CD4-positive, alpha-beta T cell treated with Interleukin-6 for 4 hours (primary cell): ENCODE results near the gene C1QC.
A peak's percentile ranks its signal among the peaks of the same experiment; 100 is the strongest.

ENCODE experiments used
- DNase-seq: peaks from one replicate; pipeline ENCODE4 v3.0.0-alpha.2; 2020; ENCODE audit warnings: mixed read lengths

The C1QC gene

DNA sequence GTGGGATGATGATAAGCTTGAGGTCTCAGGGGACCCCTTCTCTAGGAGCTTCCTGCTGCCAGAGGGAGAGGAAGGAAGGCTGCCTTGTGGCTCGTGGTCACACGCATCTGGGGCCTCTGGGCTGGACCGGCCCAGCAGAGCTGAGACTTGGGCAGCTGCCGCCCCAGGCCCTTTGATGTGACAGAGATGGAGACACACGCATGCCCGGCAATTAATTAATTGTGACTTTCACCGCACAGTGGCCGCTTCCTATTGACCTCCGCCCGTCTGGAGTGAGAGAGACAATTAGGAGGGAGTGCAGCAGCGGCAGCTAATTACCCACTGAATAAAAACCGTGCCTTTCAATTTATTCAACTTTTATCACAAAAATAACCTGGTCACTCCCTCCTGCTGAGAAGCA, 23.6 kb upstream of the C1QC start:
- DNase-seq = no peak

DNA sequence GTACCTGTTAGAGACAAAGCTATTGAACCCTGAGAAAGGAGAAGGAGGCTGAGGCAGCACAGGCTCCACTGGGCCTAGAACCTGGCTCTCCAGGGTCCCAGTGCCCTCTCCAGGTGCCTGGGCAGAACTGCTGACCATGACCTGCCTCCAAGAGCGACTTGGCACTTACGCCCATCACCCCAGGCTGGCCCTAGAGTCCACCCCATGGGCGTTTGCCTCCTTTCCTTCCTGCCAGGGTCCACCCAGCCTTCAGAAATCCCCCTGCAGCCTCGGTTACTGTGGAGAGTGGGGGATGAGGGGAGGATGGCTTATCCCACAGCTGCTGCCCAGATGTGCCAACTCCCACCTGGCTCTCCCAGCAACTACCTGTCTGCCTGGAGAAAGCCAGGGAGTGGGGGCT, 21.7 kb upstream of the C1QC start:
- DNase-seq = no peak

DNA sequence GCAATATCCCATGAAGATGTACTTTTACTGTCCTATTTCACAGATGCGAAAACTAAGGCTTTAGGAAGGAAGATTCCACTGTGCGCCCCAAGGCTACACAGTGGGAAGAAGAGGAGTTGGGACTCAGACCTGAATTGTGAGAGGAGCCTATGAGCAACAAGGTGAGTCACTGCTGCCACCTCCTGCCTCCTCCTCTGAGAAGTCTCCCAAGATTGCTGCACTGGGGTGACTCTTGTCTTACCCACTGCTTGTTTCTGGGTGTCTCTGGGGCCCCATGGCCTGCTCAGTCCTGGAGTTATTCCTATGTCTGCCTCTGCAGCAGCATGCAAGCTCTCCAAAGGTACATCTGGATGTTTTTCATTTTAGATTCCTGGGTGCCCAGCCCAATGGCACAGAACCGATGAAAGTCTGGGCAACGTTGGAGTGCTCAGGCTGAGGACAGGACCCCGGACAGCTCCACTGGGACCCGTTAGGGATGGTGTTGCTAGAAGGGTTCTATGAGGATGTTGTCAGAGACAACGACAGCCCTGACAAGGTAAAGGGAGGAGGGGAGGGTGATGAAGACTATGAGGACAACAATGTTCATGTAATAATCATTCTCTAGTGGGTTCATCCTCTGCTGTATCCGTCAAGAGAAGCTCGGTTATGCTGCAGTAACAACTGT, 18.0 kb upstream of the C1QC start:
- DNase-seq = no peak

DNA sequence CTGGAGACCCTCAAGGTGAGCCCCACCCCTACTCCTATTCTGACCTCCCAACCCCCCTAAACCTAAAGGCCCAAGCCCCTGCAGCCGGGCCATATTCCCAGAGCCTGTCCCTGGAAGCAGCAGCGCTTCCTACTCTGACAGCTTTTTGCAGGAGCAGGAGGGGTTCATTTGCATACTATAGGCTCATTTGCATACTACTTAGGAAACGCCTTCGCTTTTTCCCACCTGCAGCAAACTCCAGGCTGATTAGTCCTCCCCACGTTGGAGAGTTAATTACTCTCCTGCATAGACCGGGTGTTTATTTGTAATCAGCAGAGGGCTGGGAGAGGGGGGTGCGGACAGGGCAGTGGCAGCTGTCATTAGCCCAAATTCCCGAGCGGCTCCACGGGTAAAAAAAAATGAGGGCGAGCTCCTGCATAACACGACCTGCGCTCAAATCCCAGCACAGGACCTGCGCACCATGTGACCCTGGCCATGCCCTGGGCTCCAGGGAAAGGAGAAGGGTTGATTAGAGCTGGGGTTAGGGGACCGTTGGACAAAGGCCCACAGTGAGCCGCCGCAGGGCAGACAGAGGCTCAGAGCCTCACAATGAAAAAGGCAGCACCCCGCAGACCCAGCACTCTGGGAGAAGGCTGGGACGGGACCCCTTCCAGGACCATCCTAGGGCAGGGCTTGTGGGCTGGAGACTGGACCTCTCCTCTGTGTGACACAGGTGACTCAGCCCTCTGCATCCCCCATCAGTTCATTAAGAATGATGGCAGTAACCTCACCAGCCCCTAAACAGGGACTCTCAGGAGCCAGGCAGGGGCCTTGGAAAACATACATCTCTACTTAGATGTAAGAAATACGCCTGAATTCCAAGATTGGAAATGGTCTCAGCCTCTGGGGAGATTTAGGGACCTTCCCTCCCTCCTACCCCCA, 16.9 kb upstream of the C1QC start:
- DNase-seq = no peak

DNA sequence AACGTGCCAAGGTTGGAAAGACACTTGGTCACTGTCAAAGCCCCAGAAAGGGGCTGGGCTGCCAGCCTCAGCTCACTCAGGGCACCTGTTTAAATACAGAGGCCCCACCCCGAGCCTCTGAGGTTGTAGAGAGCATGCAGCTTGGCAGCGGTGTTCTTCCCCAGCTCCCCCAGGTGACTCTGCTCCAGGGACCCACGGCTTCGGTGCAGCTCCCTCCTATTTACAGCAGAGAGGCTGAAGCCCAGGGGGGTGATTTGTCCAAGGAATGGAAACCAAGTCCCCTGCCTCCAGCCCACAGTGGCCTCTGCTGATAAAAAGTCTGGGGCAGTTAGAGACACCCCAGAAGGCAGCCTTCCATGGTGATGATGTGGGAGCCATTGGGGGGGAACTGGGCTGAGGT, 16.1 kb upstream of the C1QC start:
- no peak for DNase-seq

DNA sequence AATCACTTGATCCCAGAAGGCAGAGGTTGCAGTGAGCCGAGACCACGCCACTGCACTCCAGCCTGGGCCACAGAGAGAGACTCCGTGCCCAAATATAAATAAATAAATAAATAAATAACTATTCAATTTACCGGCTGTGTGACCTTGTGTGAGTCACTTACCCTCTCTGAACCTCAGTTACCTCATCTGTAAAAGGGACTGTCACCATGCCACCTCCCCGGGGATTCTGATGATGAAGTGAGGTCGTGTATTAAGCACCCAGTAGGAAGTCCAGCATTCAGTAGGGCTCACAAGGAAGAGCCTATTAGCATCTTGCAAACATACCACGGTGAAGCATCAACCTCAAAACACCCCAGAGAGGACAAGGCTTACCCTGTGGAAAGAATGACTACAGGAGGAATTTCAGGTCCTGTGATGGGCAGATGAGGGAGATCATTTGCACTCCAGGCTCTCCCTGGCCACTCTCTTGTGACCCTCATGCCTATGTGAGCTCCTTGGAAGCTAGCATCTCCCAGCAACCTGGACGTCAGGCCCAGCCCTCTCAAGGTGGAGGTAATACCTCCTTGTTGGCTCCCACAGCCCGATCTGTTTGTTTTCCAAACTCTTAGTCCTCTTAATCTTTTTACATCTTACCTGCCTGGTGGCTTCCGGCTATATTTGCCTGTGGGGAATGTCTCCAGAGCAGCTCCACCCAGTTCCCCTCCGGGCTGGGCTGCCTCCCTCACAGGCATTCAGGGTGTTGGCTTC, 14.6 kb upstream of the C1QC start:
- DNase-seq = no peak

DNA sequence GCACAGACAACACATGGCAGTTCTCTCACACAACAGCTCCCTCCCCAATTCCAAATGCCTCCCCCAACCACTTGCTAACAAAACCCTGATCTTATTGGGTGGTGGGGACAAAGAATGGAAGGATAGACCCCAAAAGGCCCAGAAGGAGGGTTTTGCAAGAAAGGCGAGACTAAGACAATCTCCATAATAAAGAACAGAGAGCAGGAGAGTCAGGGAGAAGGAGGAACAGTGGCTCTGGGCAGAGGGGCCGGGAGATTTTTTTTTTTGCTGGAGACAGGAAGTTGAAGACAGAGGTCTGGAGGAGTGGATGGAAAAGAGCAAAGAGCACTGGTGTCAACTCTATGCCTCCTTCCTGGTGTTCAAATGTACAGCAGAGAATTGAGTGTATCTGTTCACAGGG, 13.5 kb upstream of the C1QC start:
- no peak for DNase-seq

DNA sequence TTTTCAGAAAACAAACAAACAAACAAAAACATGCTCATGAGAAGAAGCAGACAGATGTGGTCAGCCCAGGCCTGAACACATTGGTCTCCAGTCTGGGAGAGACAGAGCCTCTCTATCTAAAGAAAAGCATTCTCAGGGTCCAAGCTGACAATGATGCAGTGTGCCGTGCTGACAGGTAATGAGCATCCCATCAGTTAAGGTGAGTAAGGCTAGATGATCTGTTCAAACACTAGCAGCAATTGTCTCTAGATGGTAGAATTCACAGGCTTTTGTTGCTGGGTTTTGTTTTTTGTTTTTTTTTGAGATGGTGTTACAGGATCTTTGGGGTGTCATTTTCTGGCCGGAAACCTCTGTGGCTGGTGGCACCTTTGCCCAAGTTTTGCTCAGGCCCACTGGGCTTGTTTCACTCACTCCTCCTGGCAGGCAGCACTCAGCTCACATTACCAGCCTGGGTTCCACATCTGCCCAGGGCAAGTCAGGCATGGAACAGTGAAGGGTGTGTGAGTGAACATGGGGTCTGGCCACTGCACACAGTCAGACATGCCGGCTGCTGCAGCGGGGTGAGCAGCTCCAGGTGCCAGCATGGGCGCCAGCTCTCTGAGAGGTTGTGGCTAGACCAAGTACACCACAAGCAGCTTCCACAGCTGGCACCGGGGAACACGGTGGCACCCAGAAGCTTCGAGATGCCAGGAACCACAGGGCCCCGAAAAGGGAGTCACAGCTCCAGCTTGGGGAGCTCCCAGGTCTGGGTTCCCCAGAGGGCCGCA, 9.6 kb upstream of the C1QC start:
- DNase-seq = no peak

DNA sequence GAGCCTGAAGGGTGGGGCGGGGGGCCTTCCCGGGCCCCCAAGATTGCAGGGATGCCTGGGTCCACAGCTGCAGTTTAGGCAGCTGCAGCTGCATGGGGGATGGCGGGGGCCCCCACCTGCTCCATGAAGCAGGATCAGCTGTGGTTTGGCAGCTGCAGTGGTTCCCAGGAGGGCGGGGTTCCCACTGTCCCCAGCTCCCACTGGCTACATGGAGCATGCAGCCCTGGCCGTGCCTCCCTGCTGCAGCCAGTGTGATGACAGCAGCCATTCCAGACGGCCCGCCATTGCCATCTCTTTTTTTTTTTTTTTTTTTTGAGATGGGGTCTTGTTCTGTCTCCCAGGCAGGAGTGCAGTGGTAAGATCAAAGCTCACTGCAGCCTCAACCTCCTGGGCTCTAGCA, 8.0 kb upstream of the C1QC start:
- DNase-seq = no peak

DNA sequence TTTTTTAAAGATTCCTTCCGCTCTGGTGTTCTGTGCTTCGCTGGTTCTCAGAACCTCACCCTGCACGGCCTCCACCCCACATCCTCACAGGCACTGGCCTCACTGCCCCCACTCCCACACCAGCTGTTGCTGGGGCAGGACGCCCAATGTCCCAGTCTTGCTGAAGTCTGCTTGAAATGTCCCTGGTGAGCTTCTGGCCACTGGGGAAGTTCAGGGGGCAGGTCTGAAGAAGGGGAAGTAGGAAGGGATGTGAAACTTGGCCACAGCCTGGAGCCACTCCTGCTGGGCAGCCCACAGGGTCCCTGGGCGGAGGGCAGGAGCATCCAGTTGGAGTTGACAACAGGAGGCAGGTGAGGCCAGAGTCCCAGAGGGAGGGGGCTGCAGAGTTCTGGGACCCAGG, 7.1 kb upstream of the C1QC start, which contains the start of gene C1QA:
Gene C1QA (plus strand): TSS at position 276 of the 400 bp plus-strand sequence. CDS start 989 bp downstream, outside the sequence.
- DNase-seq = no peak

DNA sequence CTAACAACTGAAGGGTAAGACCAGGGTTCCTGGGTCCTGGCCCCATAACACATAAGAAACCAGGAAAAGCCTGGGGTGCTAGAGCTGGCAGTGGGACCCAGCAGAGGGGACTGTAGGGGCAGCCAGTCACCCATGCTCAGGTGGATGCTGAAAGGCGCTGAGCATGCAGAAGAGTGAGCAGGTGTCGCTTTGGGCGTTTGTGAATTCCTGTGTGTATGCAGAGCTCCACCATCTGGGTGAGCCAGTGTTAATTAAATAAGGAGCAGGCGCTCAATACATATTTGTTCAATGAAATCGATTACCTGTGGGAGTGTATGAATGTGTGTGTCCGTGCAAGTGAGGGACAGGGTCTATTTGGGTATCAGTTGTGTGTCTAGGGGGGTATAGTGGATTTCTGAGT, 6.5 kb upstream of the C1QC start:
- no peak for DNase-seq

DNA sequence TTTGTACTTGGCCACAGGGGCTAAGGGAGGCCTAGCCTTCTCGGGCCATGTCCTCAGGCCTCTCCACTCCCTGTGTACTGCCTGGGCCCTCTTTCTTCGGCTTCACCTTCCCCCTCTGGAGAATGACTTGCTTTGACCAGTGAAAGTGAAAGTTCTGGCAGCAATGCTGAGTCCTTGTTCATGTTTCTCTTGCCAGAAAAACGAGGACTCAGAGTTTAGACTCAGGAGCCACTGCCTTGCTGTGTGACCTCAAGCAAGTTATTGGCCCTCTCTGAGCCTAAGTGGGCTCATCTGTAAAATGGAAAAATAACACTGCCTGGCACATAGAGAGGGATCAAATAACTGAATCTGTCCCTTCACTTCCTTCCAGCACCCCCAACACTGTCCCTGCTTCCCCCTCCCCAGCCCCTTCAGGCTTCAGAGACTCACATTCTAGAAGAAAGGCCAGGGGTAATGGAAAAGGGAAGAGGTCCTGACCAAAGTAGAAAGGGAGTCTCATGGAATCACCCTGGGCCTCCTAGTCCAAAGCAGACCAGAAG, 5.5 kb upstream of the C1QC start:
- no peak for DNase-seq

DNA sequence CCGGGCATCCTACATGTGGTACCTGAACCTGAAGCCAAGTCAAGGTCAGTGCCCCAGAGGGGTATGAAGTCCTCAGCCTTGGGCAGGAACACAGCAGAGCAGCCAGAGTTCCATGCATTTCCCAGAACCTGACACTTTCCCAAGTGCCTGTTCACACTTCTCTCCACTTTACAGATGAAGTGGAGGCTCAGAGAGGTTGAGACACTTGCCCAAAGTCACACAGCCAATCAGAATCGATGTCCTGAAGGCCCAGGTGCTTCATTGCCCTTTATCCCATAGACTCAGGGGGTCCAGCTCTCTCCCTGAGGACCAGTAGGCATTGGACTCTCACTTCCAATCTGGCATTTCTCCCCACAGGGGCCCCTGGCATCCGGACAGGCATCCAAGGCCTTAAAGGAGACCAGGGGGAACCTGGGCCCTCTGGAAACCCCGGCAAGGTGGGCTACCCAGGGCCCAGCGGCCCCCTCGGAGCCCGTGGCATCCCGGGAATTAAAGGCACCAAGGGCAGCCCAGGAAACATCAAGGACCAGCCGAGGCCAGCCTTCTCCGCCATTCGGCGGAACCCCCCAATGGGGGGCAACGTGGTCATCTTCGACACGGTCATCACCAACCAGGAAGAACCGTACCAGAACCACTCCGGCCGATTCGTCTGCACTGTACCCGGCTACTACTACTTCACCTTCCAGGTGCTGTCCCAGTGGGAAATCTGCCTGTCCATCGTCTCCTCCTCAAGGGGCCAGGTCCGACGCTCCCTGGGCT, 4.8 kb upstream of the C1QC start:
- no peak for DNase-seq

DNA sequence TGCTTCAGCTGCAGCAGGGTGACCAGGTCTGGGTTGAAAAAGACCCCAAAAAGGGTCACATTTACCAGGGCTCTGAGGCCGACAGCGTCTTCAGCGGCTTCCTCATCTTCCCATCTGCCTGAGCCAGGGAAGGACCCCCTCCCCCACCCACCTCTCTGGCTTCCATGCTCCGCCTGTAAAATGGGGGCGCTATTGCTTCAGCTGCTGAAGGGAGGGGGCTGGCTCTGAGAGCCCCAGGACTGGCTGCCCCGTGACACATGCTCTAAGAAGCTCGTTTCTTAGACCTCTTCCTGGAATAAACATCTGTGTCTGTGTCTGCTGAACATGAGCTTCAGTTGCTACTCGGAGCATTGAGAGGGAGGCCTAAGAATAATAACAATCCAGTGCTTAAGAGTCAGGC, 4.1 kb upstream of the C1QC start:
- DNase-seq = no peak

DNA sequence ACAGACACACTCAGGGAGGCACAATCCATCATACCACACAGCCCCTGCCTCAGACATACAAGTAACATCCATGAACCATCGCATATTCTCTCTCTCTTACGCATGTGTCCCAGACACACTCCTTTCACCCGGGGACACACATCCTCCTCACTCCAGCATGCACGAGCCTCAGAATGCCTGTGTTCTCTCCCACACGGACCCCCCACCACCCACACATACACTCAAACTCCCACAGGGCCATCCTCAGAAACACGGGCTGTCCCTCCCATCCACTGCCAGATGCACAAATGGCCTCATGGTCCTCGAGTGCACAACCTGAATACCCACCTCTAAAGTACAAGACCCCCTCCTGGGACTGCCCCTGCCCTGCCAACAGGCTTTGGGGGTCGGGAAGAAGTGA, 2.2 kb upstream of the C1QC start:
- DNase-seq = no peak

DNA sequence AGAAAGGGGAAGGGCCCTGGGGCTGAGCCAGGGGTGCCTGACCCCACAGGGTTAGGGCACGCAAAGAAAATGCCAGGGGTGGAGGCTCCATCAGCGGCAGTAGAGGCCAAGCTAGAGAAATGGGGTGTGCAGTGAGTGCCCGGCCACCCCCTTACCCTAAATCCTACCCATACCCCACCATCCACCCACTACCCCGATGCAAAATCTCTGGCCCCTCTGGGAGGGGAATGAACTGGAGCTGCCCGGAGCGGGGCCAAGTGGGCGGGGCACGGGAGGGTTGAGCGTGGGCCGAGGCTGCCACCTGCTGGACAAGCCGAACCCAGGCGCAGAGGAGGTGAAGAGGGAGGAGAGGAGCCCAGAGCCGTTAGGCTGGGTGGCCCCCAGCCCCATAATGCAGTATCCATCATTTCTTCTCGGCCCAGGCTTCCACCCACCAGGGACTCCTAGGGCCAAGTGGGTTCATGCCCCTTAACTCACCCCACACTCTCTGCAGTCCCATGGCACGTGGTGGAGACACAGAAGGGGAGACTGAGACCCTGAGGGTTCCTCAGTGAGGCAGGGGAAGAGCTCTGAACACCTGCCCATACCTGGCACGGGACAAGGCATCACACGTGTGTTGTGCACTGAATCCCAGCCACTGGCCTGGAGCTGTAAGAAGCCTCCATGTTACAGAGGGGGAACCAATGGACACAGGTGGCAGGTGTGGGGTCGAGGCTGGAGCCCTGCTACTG, 1.4 kb upstream of the C1QC start:
- peak; percentile 73 for DNase-seq

DNA sequence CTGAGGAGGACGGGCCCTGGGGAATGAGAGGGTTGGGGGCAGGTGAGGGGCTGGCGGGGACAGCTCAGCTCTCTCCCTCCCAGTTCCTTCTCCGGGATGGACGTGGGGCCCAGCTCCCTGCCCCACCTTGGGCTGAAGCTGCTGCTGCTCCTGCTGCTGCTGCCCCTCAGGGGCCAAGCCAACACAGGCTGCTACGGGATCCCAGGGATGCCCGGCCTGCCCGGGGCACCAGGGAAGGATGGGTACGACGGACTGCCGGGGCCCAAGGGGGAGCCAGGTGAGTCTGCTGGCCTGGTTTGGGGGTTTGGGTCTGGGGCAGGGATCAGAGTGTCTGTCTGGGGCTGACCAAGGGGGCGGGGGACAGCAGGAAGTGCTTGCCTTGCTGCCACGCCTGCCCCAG, 495 bp downstream of the C1QC start:
- DNase-seq = no peak

DNA sequence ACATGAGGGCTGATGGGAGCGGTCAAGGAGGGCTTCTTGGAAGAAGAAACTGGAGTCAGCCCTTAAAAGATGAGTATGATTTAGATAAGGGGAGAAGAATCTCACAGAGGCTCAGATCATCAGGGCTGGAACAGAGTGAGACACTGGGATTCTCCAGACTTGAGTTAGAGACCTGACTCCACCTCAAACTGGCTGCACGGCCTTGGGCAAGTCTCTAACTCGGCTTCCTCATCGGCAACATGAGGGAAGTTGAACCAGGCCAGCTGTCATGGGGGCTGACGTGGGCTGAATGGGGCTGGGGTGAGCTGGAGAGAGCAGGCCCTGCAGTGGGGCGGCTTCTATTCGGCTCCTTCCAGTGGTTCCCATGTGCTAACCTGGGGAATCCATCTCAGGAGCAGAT, 2.5 kb downstream of the C1QC start:
- DNase-seq = no peak

DNA sequence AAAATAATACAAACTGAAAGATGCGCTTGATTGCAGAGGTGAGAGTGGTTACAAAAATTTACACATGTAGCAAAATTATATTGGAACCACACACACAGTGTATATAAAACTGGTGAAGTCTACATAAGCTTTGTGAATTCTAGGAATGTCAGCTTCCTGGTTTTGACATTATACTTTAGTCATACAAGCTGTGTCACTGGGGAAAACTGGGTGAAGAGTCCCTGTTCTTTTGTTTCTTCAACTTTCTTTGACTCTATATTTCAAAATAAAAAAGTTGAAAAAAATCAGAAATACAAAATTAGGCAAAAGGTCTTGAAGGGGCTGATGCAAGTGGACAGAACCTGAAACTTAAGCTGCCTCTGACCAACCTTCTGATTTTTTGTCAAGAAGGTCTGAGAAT, 3.0 kb downstream of the C1QC start:
- no peak for DNase-seq

DNA sequence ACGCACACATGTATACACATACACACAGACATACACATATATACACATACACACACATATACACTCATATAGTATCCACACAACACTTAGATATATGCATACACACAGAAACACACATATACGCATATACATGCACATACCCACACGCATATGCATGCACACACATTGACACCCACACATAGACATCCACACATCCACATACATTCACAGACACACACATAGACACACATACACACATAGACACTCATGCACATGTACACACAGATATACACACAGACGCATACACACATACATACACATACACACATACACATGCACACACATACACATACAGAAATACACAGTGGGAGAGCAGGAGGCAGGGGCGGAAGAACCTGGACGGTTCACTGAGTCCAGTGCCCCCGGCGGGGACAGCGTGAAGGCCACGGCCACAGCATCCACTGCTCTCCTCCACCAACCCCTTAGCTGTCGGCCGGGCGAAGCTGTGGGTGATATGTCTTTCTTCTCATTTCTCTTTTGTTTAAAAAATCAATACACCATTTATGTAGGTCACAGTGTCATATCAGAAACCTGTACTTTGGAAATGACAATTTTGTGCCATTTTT, 6.8 kb downstream of the C1QC start:
- no peak for DNase-seq
